Lower lobe of right lung (tissue), 2 donors: ENCODE data around the gene DAAM2. TPM values are rescaled to one million over a fixed set of nuclear protein-coding genes. Genes with fewer than 3 reads are reported as not detected.

Source experiments
- ATAC-seq, 2 donors: fragments of 200-7000 bp; cut with Tn5 transposase; one replicate each; pipeline ENCODE4 v1.9.1; 2020 to 2022; ENCODE audit warnings: mild to moderate bottlenecking in 2 of 2, moderate library complexity in 2 of 2
- DNase-seq: peaks from one replicate; pipeline ENCODE4 v3.0.0-alpha.2; 2020
- H3K27ac ChIP-seq: fragments of 200-600 bp; one replicate; pipeline ENCODE4 v1.8.0; 2022
- H3K27me3 ChIP-seq: fragments of 200-600 bp; one replicate; pipeline ENCODE4 v1.8.0; 2022; ENCODE audit warnings: low read depth
- H3K36me3 ChIP-seq: fragments of 200-600 bp; one replicate; pipeline ENCODE4 v1.8.0; 2022; ENCODE audit warnings: mild to moderate bottlenecking
- H3K4me1 ChIP-seq: fragments of 200-600 bp; one replicate; pipeline ENCODE4 v1.8.0; 2022
- H3K4me3 ChIP-seq: fragments of 200-600 bp; one replicate; pipeline ENCODE4 v1.8.0; 2022; ENCODE audit warnings: mild to moderate bottlenecking
- H3K9me3 ChIP-seq: fragments of 200-600 bp; one replicate; pipeline ENCODE4 v1.8.0; 2022
- intact Hi-C: fragments of 100-400 bp; cut with DNase I; formaldehyde crosslinking; loops from one replicate; pipeline ENCODE4 v1.11.0; 2022
- total RNA-seq: library from RNA; stranded (reverse); fragmentation: NEBNext Ultra II Directional; extraction: Animal tissue kit (Norgen Biotek cat#: 25700); gene quantifications from one replicate; pipeline ENCODE4 v1.2.1, GENCODE V29; 2021
- TF ChIP-seq, protein P1 (sequence below): fragments of 200-600 bp; IDR thresholded peaks from one replicate; pipeline ENCODE4 v1.8.0; 2022; ENCODE audit warnings: antibody characterized with exemption, mild to moderate bottlenecking
- donor health status: DM: no; HTN: yes; CAD: no; lungs with severe emphysema.

The DAAM2 gene
- total RNA-seq, 1 donor from 2014 or later = 29.0 TPM

- Histone ChIP-seq H3K27ac (no peak overlapping the region), H3K9me3 (no peaks in the 10 kb centered on the region), H3K4me3 (no peak overlapping the region), H3K27me3 (no peaks in the 10 kb centered on the region), H3K4me1 (no peaks in the 10 kb centered on the region), H3K36me3 (no peaks in the 10 kb centered on the region)
- DNase-seq = no peak
- no peak for ATAC-seq
- TF ChIP-seq, protein P1, sequence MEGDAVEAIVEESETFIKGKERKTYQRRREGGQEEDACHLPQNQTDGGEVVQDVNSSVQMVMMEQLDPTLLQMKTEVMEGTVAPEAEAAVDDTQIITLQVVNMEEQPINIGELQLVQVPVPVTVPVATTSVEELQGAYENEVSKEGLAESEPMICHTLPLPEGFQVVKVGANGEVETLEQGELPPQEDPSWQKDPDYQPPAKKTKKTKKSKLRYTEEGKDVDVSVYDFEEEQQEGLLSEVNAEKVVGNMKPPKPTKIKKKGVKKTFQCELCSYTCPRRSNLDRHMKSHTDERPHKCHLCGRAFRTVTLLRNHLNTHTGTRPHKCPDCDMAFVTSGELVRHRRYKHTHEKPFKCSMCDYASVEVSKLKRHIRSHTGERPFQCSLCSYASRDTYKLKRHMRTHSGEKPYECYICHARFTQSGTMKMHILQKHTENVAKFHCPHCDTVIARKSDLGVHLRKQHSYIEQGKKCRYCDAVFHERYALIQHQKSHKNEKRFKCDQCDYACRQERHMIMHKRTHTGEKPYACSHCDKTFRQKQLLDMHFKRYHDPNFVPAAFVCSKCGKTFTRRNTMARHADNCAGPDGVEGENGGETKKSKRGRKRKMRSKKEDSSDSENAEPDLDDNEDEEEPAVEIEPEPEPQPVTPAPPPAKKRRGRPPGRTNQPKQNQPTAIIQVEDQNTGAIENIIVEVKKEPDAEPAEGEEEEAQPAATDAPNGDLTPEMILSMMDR = no peak
- intact Hi-C loops = no loop called here
Observed at GRCh38 chr6:39755231-39755630, 36.9 kb upstream of the DAAM2 start.

DNA sequence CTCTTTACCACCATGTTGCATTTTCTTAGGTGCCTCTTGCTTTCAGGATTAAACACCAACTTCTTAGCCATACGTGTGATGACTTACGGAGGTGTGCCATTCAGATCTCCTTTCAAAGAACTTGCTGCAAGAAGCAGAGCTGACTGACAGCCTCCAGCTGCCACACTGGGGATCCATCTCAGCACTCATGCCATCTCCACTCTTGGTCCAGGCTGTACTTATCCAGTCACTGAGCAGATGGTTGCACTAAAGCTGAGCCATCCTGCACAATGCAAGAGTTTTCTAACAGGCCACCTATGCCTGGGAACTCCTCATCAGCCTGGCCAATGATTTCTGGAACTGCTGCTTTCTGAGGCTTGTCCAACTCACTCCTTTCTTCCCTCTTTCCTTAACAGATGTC lies 35.6 kb upstream of the DAAM2 start:
- H3K9me3 ChIP-seq = no peaks in the 10 kb centered on the region
- TF ChIP-seq, protein P1 = no peak

DNA sequence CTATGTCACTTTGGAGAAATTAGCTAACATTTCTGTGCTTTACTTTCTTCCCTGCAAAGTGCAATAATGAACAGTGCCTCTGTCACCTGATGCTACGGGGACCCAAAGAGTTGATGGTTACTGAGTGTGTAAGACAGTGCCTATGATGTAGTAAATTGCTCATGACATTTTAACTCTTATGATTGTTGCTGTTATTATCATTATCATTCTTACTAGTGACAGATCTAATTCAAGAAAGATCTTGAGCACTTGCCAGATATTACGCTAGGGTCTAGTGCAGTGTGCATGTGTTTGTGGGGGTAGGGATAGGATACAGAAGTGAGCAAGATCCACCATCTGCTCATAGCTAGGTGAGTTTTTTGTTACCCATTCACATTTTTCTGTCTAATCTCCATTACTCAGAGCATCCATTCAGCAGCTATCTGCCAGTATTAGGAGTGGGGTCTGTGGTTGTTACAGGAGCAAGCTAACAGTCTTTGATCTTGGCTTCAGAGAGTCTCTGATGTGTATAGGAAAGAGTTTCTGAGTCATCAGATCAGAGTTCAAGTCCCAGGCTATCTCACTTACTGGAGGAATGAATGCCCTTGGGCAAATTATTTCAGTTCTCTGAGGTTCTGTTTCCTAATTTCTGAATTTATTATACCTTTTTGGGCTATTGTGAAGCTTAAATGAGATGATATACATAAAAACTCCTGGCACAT lies 33.1 kb upstream of the DAAM2 start:
- Histone ChIP-seq H3K27ac (no peak overlapping the region), H3K9me3 (no peaks in the 10 kb centered on the region), H3K4me1 (no peaks in the 10 kb centered on the region), H3K4me3 (no peak overlapping the region), H3K36me3 (no peaks in the 10 kb centered on the region), H3K27me3 (no peaks in the 10 kb centered on the region)
- TF ChIP-seq, protein P1 = no peak
- intact Hi-C loops = no loop called here
- DNase-seq (no peak), ATAC-seq (no peak)

More for the DNA sequence above, 35.6 kb upstream of the DAAM2 start:
- Histone ChIP-seq H3K27ac (no peak overlapping the region), H3K27me3 (no peaks in the 10 kb centered on the region), H3K4me3 (no peak overlapping the region), H3K36me3 (no peaks in the 10 kb centered on the region), H3K4me1 (no peaks in the 10 kb centered on the region)
- ATAC-seq (no peak), DNase-seq (no peak)
- intact Hi-C loops = no loop called here

GRCh38 chr6:39760226-39760952 lies 31.8 kb upstream of the DAAM2 start:
- no peaks in the 10 kb centered on the region for H3K4me1 ChIP-seq
- no peak overlapping the region for H3K4me3 ChIP-seq
- no peaks in the 10 kb centered on the region for H3K9me3 ChIP-seq
- intact Hi-C loops = no loop called here
- ATAC-seq (no peak), DNase-seq (no peak)
- H3K27ac ChIP-seq = no peak overlapping the region
- TF ChIP-seq, protein P1 = no peak
- no peaks in the 10 kb centered on the region for H3K36me3 ChIP-seq
- no peaks in the 10 kb centered on the region for H3K27me3 ChIP-seq

DNA sequence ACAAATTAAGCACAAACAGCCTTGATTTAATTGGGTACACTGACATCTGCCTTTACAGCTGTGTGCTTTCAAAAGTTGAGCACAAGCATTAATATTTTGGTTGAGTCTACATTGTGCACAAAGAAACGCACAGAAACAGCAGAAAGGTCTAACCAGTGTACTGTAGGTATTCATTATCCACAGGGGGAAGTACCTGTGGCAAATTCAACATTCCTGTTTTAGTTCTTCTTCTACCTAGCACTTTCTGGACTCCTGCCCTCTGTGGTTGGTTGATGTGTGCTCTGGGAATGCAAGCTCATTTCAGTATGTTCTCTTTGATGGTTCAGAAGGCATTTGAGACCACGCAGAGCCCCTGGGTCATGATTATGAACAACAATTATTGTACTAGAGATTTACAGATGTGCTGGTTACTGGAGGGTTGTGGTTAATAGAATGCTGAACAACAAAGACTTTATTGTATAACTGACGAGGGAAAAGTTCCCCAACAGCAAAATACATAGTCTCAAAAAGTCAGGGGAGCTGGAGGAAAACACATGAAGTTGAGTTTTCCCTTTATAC lies 26.6 kb upstream of the DAAM2 start:
- TF ChIP-seq, protein P1 = no peak
- Histone ChIP-seq H3K4me1 (no peaks in the 10 kb centered on the region), H3K27me3 (no peaks in the 10 kb centered on the region), H3K36me3 (no peaks in the 10 kb centered on the region), H3K4me3 (no peak overlapping the region), H3K27ac (no peak overlapping the region), H3K9me3 (no peaks in the 10 kb centered on the region)
- intact Hi-C loops = no loop called here
- DNase-seq (no peak), ATAC-seq (no peak)
